ENCODE results near the gene GLI1.

- TF ChIP-seq, protein P1, sequence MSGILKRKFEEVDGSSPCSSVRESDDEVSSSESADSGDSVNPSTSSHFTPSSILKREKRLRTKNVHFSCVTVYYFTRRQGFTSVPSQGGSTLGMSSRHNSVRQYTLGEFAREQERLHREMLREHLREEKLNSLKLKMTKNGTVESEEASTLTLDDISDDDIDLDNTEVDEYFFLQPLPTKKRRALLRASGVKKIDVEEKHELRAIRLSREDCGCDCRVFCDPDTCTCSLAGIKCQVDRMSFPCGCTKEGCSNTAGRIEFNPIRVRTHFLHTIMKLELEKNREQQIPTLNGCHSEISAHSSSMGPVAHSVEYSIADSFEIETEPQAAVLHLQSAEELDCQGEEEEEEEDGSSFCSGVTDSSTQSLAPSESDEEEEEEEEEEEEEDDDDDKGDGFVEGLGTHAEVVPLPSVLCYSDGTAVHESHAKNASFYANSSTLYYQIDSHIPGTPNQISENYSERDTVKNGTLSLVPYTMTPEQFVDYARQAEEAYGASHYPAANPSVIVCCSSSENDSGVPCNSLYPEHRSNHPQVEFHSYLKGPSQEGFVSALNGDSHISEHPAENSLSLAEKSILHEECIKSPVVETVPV (CRISPR knock-in tag; IDR thresholded peaks at IDR 0.05) = no peak
- TF ChIP-seq PATZ1 (CRISPR knock-in tag; IDR thresholded peaks at IDR 0.05; ENCODE audit: borderline replicate concordance) (no peak), GLIS3 (CRISPR knock-in tag; IDR thresholded peaks at IDR 0.05) (no peak), CSDC2 (CRISPR knock-in tag; IDR thresholded peaks at IDR 0.05) (no peak), ZC3H10 (CRISPR knock-in tag; IDR thresholded peaks at IDR 0.05) (no peak), RARB (CRISPR knock-in tag; IDR thresholded peaks at IDR 0.05) (no peak), ZFP3 (CRISPR knock-in tag; IDR thresholded peaks at IDR 0.05) (no peak), ZNF70 (CRISPR knock-in tag; IDR thresholded peaks at IDR 0.05) (no peak), ZFP30 (CRISPR knock-in tag; IDR thresholded peaks at IDR 0.05) (no peak), BACH2 (CRISPR knock-in tag; IDR thresholded peaks at IDR 0.05; ENCODE audit: borderline replicate concordance) (no peak), ISL1 (CRISPR knock-in tag; IDR thresholded peaks at IDR 0.05) (no peak), POU6F1 (CRISPR knock-in tag; IDR thresholded peaks at IDR 0.05; ENCODE audit: borderline replicate concordance, low read depth) (no peak), ZNF565 (CRISPR knock-in tag; conservative IDR thresholded peaks at IDR 0.05; ENCODE audit: low read depth) (no peak)
These were observed 62.0 kb downstream of the GLI1 start for GRCh38 chr12:57521525-57522010.

Measured in SK-N-SH treated with all-trans-retinoic acid at 6 μM for 48 hours (cell line).